ENCODE measurements around the gene WDR44.
"Not testable (repeated sequence)": the region's sequence is repeated elsewhere in the genome, so short reads cannot be mapped to it uniquely, and the experiment has no call there.

The WDR44 gene

DNA sequence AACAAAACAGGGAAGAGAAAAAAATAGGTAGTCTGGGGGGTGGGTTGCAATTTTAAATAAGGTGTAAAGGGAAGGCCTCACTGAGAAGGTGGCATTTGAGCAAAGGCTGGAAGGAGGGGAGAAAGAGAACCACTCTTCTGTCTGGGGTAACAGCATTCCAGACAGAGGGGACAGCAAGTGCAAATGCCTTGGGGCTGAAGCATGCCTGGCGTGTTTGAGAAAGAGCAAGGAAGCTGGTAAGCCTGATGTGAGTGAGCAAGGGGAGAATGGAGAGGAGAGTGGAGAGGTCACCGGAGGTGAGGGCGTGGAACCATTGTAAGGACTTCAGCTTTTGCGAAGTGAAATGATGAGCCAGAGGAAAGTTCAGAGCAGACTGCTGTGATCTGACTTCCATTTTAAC lies 130.0 kb downstream of the WDR44 start:
- no peak for FAIRE-seq
- DNase-seq (ENCODE audit: low spot score), result no peak

DNA sequence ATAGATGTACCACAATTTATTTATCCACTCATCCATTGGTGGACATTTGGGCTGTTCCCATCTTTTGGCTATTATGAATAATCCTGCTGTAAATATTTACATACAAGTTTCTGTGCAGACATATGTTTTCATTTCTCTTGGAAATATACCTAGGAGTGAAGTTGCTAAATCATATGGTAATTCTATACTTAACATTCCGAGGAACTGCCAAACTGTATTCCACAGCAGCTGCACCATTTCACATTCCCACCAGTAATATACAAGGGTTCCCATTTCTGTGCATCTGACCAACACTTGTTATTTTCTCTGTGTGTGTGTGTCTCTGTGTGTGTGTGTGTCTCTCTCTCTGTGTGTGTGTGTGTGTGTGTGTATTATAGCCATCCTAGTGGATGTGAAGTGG lies 134.3 kb downstream of the WDR44 start:
- FAIRE-seq, result no peak
- DNase-seq (ENCODE audit: low spot score), result no peak

DNA sequence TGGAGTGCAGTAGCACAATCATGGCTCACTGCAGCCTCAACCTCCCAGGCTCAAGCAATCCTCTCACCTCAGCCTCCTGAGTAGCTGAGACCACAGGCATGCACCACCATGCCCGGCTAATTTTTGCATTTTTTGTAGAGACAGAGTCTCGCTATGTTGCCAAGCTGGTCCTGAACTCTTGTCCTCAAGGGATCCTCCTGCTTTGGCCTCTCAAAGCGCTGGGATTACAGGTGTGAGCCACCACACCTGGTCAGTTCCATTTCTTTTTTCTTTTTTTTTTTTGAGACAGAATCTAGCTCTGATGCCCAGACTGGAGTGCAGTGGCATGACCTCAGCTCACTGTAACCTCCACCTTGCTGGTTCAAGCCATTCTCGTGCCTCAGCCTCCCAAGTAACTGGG lies 136.5 kb downstream of the WDR44 start:
- not testable (repeated sequence) for DNase-seq (ENCODE audit: low spot score); FAIRE-seq

DNA sequence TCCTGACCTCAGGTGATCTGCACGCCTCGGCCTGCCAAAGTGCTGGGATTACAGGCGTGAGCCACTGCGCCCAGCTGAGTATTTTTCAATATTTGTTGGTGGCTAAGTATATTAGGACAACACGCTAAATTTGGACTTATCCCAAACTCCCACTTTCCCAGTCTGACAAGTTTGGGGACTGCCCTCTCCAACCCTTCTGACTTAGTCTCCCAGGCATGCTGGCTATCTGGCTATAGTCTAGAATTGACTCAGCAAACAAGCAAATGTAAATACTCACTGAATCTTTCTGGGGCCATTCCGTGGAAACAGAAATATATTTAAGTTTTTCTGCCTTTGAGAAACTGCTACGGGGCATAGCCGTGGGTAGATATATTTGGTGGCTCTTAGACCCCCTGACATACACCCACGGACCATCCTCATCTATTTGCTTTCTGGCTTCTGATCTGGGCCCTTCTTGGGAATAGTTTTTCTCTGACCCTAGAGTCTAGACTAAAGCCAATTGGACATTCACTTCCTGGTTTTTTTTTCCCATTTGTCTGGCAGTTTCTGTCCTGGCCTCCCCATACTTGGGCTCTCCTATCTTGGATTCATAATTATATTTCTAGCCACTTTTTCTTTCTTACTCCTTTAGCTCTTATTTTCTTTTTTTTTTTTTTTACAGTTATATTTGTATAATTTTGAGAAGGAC lies 138.5 kb downstream of the WDR44 start:
- FAIRE-seq, result no peak

DNA sequence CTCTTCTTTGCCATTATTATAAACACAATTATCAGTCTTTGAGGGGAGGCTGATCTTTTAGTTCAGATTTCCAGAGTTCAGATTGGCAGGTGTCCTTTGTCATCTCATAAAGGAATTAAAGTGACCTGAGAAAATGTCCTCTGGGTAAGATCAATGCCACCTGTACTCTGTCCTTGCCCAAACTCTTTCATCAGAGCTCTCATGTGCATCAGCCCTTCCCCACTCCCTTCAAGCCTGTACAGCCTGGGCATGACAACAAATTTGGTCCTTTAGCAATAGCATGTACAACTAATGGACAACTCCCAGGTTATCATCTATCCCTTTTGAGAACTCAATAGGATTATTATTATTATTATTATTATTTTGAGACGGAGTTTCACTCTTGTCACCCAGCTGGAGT lies 140.8 kb downstream of the WDR44 start:
- not testable (repeated sequence) for DNase-seq (ENCODE audit: low spot score); FAIRE-seq

More for the DNA sequence above, 138.5 kb downstream of the WDR44 start:
- no peak for DNase-seq (ENCODE audit: low spot score)

DNA sequence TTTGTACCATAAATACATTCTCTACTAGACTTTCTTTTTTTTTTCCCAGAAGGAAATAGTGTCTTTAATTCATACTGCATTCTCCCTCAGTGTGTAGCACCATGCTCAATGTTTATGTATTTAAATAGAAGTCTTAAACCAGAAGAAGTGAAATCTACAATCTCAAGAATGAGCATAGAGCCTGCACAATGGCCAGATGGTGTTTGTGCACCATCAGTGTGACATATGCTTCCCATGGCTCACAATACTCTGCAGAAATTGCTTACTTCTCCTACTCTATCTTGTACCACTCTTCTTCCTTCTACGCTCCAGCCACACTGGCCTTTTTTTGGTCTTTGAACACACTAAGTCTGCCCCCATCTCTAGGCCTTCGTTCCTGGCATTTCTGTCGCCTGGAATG lies 147.1 kb downstream of the WDR44 start:
- DNase-seq (ENCODE audit: low spot score) (no peak), FAIRE-seq (no peak)

DNA sequence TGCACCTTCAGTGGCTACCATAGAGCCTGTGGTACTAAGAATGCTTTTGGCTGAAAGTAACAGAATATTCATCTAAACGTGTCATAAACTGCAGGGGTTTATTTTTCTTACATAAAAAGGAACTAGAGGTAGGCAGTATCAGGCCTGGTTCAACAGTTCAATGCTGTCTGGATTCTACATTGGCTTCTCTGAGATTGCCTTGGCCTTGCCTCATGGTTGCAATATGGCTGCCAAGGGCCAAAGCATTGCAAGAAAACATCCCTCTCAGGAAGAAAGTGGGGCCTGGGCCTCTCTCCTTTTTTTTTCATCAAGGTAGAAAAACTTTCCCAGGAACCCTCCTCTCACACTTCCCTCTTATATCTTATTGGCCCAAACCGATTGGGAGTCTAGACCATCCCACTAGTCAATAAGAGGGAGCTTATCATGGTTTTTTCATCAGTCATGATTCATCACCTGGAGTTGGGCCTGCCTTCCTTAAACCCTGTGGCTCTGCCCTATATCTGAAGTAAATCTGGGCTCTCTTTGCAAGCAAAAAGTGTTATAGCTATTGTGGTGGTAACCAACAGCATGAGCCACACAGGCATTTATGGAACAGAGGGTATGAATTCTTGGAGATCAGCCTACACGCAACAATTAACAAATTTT lies 147.9 kb downstream of the WDR44 start:
- no peak for FAIRE-seq
- DNase-seq (ENCODE audit: low spot score), result no peak

DNA sequence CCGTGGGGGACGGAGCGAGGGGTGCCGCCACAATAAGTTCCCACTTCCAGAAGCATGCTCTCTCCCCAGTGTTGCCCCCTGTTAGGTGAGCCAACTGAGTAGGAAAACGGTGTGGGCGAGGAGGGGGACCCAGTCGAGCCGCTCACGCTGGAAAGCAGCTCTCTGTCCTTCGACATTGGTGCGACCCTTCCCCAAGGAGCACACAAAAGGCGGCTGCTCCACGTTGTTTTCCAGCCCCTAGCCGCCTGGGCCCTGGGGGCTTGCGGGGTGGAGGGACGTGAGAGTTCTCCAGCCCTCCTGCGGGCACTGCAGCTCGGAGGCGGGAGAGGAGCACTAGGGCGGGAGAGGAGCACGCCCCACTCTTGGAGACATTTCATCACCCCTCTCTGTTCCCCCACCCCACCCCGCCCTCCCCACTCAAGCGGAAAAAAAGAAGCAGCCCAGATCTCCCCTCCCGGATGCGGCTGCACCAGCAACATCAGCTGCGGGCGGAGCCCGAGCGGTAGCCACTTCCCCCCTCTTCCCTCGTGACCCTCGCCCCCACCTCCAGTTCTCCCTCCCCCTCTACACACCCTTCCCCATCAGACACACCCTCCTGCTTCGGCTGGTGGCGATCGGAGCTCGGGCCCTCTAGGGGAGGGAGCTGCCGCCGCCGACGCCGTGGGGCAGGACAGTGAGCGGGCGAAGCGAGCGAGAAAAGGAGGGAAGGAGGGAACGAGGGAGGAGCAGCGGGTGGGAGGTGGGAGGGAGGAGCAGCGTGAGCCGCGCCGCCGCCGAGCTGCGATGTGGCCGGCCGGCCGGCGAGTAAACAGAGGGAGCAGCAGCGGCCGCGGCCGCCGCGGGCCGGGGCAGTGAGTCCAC lies 149.4 kb downstream of the WDR44 start, which contains the start of gene DOCK11:
Gene DOCK11 (plus strand): TSS at position 755 of the 861 bp plus-strand sequence. CDS start 157 bp downstream, outside the sequence.
- FAIRE-seq (no peak), DNase-seq (ENCODE audit: low spot score) (peak; percentile 26)

DNA sequence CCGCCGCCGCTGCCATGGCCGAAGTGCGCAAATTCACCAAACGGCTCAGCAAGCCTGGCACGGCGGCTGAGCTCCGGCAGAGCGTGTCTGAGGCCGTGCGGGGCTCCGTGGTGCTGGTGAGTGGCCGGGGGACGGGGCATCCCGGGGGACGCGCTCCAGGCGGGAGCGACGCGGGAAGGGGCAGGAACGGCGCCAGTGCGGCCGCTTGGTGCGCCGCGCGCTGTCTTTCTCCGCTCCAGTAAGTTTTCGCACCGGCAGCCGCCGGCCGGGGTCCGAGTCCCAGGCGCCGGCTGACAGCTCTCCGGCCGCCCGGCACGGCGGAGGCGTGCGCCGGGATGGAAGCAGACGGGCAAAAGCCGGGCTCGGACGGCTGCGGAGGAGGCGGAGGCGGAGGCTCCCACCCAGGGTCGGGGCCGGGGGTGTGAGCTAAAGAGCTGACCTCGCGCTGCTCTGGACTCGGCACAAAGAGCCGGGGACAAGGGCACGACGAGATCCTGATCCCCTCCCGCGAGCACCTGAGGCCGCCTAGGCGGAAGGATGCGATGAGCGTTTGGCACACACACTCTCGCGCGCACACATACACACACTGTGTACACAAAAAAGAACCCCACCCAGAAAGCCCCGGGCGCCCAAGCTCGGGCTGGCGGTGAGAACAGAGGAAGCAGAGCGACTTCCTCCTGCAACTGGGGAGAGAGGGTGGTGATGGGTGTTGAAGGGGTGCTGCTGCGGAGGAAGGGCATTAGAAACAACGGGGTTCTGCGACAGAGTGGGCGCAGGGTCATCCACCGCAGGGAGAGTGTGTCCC lies 150.3 kb downstream of the WDR44 start:
- DNase-seq (ENCODE audit: low spot score), result no peak
- FAIRE-seq, result no peak

DNA sequence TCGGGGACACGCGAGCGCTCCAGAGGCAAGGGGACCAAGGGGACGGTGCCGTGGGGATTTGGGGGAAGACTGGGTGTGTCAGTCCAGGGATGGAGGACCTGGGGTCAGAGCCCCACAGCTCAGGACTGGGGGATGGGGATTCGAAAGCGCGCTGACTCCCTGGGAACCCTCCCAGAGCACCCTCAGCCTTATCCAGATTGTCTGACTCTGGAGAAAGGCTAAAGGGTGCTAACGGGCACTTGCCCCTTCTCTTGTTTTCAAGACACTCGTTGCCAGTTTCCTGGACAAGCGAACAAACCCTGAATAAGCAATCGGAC lies 150.8 kb downstream of the WDR44 start:
- DNase-seq (ENCODE audit: low spot score) (no peak), FAIRE-seq (no peak)

DNA sequence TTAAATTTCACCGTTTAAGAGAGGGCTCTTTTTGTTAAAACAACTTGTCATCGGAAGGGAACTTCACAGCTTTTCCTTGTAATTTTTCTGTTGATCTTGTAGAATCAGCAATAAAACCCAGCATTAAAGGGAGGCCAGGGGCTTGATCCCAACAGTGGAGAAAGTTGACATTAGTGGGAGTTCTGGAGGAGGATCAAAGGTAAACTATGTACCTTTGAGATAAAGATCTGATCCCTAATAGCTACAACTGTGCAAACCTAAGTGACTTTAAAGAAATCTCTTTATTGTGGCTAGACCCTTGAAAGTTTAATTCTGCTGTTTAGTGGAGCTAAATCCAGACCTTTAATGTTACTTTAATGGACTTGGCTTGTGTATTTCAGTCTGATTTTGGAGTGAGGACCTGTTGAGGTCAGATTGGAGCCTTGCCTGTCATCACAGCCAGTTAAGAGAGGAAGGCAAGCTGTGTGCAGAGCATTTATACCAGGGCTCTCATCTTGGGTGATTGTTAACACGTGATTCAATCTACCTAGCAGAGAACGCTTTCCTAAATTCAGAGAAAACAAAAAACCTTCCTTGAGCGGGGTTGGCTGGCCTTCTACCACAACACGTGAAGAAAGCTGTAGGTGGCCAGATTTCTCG lies 151.4 kb downstream of the WDR44 start:
- no peak for FAIRE-seq
- no peak for DNase-seq (ENCODE audit: low spot score)

DNA sequence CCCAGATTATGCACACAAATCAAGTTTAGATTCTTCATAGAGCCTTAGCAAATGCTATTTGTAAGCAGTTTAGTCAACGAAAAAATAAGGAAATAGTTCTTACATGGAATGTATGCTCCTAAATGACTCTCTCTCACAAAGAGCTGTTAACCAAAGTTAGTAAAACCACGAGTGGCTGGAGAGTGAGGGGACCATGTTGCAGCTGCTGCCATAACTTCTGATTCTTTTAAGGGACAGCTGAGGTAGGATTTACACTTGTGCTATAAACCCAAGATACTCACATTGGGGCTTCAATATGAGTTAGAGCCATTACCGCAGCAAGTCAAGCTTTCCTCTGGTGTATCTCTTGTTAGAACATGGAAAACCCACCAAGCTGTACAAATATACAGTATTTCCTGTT lies 152.4 kb downstream of the WDR44 start:
- FAIRE-seq (no peak), DNase-seq (ENCODE audit: low spot score) (no peak)

DNA sequence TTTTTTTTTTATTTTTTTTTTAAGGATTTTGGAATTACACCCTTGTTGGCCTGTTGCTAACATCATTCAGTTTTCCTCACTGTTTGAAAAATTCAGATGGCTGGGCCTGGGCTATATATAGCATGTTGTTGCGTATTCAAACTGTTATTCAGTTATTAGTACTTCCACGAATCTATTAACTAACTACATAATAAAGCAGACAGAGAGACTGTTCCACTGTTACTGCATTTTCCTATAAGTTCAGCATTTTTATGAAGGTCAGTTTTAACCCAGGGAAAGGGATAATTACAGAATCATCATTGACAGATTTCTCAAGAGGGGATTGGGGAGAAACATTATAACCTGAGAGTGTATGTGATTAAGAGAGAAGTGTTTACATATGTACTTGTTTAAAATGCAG lies 152.8 kb downstream of the WDR44 start:
- no peak for DNase-seq (ENCODE audit: low spot score)
- FAIRE-seq, result no peak

DNA sequence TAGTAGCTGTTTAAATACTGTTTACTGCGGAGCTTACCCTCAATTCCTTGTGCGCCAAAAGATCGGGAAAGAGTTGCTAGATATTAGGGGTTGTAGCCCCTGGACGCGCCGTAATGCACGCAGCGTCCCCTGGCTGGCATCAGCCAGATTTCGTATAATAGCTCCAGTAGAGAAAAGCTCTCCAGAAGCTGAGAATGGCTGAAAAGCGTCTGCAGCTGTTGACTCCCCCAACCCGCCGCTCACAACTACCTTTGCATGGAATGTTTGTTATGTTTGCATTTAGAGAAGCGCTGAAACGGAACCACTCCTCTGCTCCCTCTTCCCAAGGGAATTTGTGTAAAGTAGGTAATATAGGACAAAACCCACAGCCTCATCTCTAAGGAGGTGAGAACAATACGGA lies 153.4 kb downstream of the WDR44 start:
- DNase-seq (ENCODE audit: low spot score), result no peak
- no peak for FAIRE-seq
